Neuronal stem cell (in vitro differentiated cells): Measurements from ENCODE around the gene CCDC63.

Experiments used
- DNase-seq: peaks from one replicate; pipeline ENCODE4 v3.0.0-alpha.2; 2013; ENCODE audit warnings: low spot score
- H2AFZ ChIP-seq: one replicate; pipeline ENCODE4 v1.6.1; 2013; ENCODE audit warnings: mild to moderate bottlenecking, low read length, inconsistent platforms
- H2AK5ac ChIP-seq: 2 replicates; pipeline ENCODE4 v1.6.1; 2013; ENCODE audit warnings: low read depth, mild to moderate bottlenecking, inconsistent platforms, low read length, moderate library complexity, mixed read lengths
- H2BK120ac ChIP-seq: 2 replicates; pipeline ENCODE4 v1.6.1; 2013; ENCODE audit warnings: low read depth, mild to moderate bottlenecking, inconsistent platforms, low read length, moderate library complexity, mixed read lengths
- H2BK12ac ChIP-seq: one replicate; pipeline ENCODE4 v1.6.1; 2013; ENCODE audit warnings: low read length, inconsistent platforms
- H2BK15ac ChIP-seq: 2 replicates; pipeline ENCODE4 v1.6.1; 2013; ENCODE audit warnings: mild to moderate bottlenecking, low read length, inconsistent platforms, mixed read lengths
- H2BK5ac ChIP-seq: one replicate; pipeline ENCODE4 v1.6.1; 2013; ENCODE audit warnings: inconsistent platforms, mild to moderate bottlenecking, low read length, moderate library complexity
- H3K14ac ChIP-seq: one replicate; pipeline ENCODE4 v1.6.1; 2013; ENCODE audit warnings: low read length, inconsistent platforms
- H3K18ac ChIP-seq: 2 replicates; pipeline ENCODE4 v1.6.1; 2013; ENCODE audit warnings: low read length, inconsistent platforms
- H3K23ac ChIP-seq: 2 replicates; pipeline ENCODE4 v1.6.1; 2013; ENCODE audit warnings: low read depth, mild to moderate bottlenecking, mixed read lengths, low read length, inconsistent platforms; ENCODE audit not compliant: poor library complexity
- H3K27ac ChIP-seq: replicated peaks from 3 replicates; pipeline ENCODE4 v1.5.1; 2013; ENCODE audit warnings: low read length, inconsistent platforms
- H3K27me3 ChIP-seq, 3 experiments: 2 replicates each; pipeline ENCODE4 v1.6.1; 2013; ENCODE audit warnings: low read length in 3 of 3, mild to moderate bottlenecking in 2 of 3, inconsistent platforms in 1 of 3, low read depth in 1 of 3, mixed read lengths in 1 of 3, moderate library complexity in 1 of 3; ENCODE audit not compliant: control insufficient read depth in 3 of 3, insufficient read depth in 3 of 3
- H3K36me3 ChIP-seq, 2 donors: replicated peaks in 1 of 2; 2 replicates each; pipeline ENCODE4 v1.6.1; 2013; ENCODE audit warnings: low read length in 2 of 2; ENCODE audit not compliant: control insufficient read depth in 2 of 2, insufficient read depth in 2 of 2
- H3K4ac ChIP-seq: 2 replicates; pipeline ENCODE4 v1.6.1; 2013; ENCODE audit warnings: inconsistent platforms, mild to moderate bottlenecking, low read length, moderate library complexity
- H3K4me1 ChIP-seq, 2 donors: 1 replicate in 1 of 2; 2 replicates in 1 of 2; pipeline ENCODE4 v1.6.1; 2013; ENCODE audit warnings: low read length in 2 of 2, low read depth in 1 of 2; ENCODE audit not compliant: control insufficient read depth in 2 of 2, insufficient read depth in 1 of 2
- H3K4me2 ChIP-seq: one replicate; pipeline ENCODE4 v1.6.1; 2013; ENCODE audit warnings: mild to moderate bottlenecking, low read length, inconsistent platforms; ENCODE audit not compliant: insufficient read depth, poor library complexity, severe bottlenecking
- H3K4me3 ChIP-seq, 2 donors: 2 replicates each; pipeline ENCODE4 v1.5.1; 2013; ENCODE audit warnings: low read length in 2 of 2, mild to moderate bottlenecking in 2 of 2, inconsistent platforms in 1 of 2, moderate library complexity in 1 of 2
- H3K79me1 ChIP-seq: one replicate; pipeline ENCODE4 v1.6.1; 2013; ENCODE audit warnings: low read depth, mild to moderate bottlenecking, inconsistent platforms, low read length, moderate library complexity
- H3K9ac ChIP-seq: one replicate; pipeline ENCODE4 v1.6.1; 2013; ENCODE audit warnings: mild to moderate bottlenecking, low read depth, low read length, inconsistent platforms; ENCODE audit not compliant: poor library complexity
- H3K9me3 ChIP-seq, 2 donors: replicated peaks in 1 of 2; 2 replicates each; pipeline versions ENCODE3 to v1.6.1; 2013; ENCODE audit warnings: low read length in 2 of 2, mild to moderate bottlenecking in 2 of 2, inconsistent platforms in 1 of 2, low read depth in 1 of 2, mixed read lengths in 1 of 2, moderate library complexity in 1 of 2; ENCODE audit not compliant: control insufficient read depth in 2 of 2, insufficient read depth in 1 of 2
- H4K8ac ChIP-seq: one replicate; pipeline ENCODE4 v1.6.1; 2013; ENCODE audit warnings: low read depth, mild to moderate bottlenecking, inconsistent platforms, low read length, moderate library complexity
- H4K91ac ChIP-seq: one replicate; pipeline ENCODE4 v1.6.1; 2013; ENCODE audit warnings: low read length, low read depth, mild to moderate bottlenecking, inconsistent platforms; ENCODE audit not compliant: poor library complexity
- WGBS, 2 donors: extraction: QIAGEN DNeasy Blood & Tissue Kit; methylation state at CpG; one replicate each; pipeline ENCODE4 v1.1.7; 2013; ENCODE audit warnings: missing lambda C conversion rate in 2 of 2, mixed read lengths in 1 of 2; ENCODE audit not compliant: insufficient read length in 2 of 2, insufficient replicate concordance in 1 of 2; ENCODE audit errors: extremely low coverage in 2 of 2; 5-methylcytosine and 5-hydroxymethylcytosine counted together

The CCDC63 gene

DNA sequence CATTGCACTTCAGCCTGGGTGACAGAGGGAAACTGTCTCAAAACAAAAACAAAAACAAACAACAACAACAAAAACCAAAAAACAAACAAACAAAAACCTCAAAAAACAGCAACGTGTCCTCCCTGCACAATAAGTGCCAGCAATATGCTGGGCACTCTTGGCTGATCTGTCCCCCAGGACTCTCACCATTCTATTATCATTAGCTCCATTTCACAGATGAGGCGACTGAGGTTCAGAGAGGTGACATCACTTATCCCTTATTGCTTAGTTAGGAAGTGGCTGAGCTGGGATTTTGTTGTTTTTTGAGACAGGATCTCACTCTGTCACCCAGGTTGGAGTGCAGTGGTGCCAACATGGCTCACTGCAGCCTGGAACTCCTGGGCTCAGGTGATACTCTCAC, 33.0 kb upstream of the CCDC63 start:
- no peak overlapping the region for H3K4me3 ChIP-seq
- no peak overlapping the region for H4K8ac ChIP-seq
- H3K27ac ChIP-seq, result no peak overlapping the region
- no peak overlapping the region for H3K9ac ChIP-seq
- no peak overlapping the region for H4K91ac ChIP-seq
- H2BK5ac ChIP-seq, result no peak overlapping the region
- H2BK15ac ChIP-seq, result no peak overlapping the region
- H3K36me3 ChIP-seq, result no peaks in the 10 kb centered on the region
- WGBS, 2 donors, result no CpG with 5 or more reads among the region's 2 CpGs
- no peaks in the 10 kb centered on the region for H3K9me3 ChIP-seq
- H3K14ac ChIP-seq, result no peak overlapping the region
- H2AFZ ChIP-seq, result no peak overlapping the region
- H3K4ac ChIP-seq, result no peak overlapping the region
- H3K4me2 ChIP-seq, result no peak overlapping the region
- no peak overlapping the region for H2BK12ac ChIP-seq
- H3K79me1 ChIP-seq, result no peaks in the 10 kb centered on the region
- peaks cover 0 to 2% of the 10 kb centered on the region in 2 donors for H3K4me1 ChIP-seq
- H3K27me3 ChIP-seq, result peaks cover 0 to 19% (median 2%) of the 10 kb centered on the region in 3 experiments
- no peak overlapping the region for H2BK120ac ChIP-seq
- H2AK5ac ChIP-seq, result no peak overlapping the region
- no peak overlapping the region for H3K23ac ChIP-seq
- H3K18ac ChIP-seq, result no peak overlapping the region
- DNase-seq, result no peak

GRCh38 chr12:110816248-110816647, 30.5 kb upstream of the CCDC63 start:
- H2AK5ac ChIP-seq, result no peak overlapping the region
- no peak overlapping the region for H2AFZ ChIP-seq
- H3K9ac ChIP-seq, result no peak overlapping the region
- no peak overlapping the region for H2BK12ac ChIP-seq
- WGBS, 2 donors, result no CpG with 5 or more reads among the region's 1 CpG
- no peak overlapping the region for H3K4me3 ChIP-seq
- H3K18ac ChIP-seq, result no peak overlapping the region
- no peaks in the 10 kb centered on the region for H3K79me1 ChIP-seq
- H3K36me3 ChIP-seq, result no peaks in the 10 kb centered on the region
- no peak overlapping the region for H3K4ac ChIP-seq
- DNase-seq, result no peak
- no peak overlapping the region for H3K27ac ChIP-seq
- peaks cover 0 to 2% of the 10 kb centered on the region in 2 donors for H3K4me1 ChIP-seq
- no peak overlapping the region for H2BK120ac ChIP-seq
- no peak overlapping the region for H4K8ac ChIP-seq
- H3K27me3 ChIP-seq, result peaks cover 0 to 19% (median 2%) of the 10 kb centered on the region in 3 experiments
- no peak overlapping the region for H3K4me2 ChIP-seq
- no peak overlapping the region for H2BK15ac ChIP-seq
- H3K9me3 ChIP-seq, result no peaks in the 10 kb centered on the region
- no peak overlapping the region for H2BK5ac ChIP-seq
- H3K23ac ChIP-seq, result no peak overlapping the region
- H3K14ac ChIP-seq, result no peak overlapping the region
- no peak overlapping the region for H4K91ac ChIP-seq

- no peaks in the 10 kb centered on the region for H3K9me3 ChIP-seq
- no peak overlapping the region for H3K4me2 ChIP-seq
- H3K79me1 ChIP-seq, result no peaks in the 10 kb centered on the region
- peaks cover 0 to 19% (median 2%) of the 10 kb centered on the region in 3 experiments for H3K27me3 ChIP-seq
- H3K9ac ChIP-seq, result no peak overlapping the region
- H3K18ac ChIP-seq, result no peak overlapping the region
- H3K4me1 ChIP-seq, result peaks cover 0 to 2% of the 10 kb centered on the region in 2 donors
- no peak for DNase-seq
- H3K27ac ChIP-seq, result no peak overlapping the region
- H3K4me3 ChIP-seq, result no peak overlapping the region
- H2AFZ ChIP-seq, result no peak overlapping the region
- H2BK5ac ChIP-seq, result no peak overlapping the region
- no peak overlapping the region for H2BK15ac ChIP-seq
- no peak overlapping the region for H3K4ac ChIP-seq
- WGBS, 2 donors, result no CpG with 5 or more reads among the region's 1 CpG
- no peak overlapping the region for H3K14ac ChIP-seq
- H4K91ac ChIP-seq, result no peak overlapping the region
- no peak overlapping the region for H3K23ac ChIP-seq
- H2AK5ac ChIP-seq, result no peak overlapping the region
- no peak overlapping the region for H4K8ac ChIP-seq
- H2BK120ac ChIP-seq, result no peak overlapping the region
- H2BK12ac ChIP-seq, result no peak overlapping the region
- H3K36me3 ChIP-seq, result no peaks in the 10 kb centered on the region
Measured at GRCh38 chr12:110816779-110817178, 30.0 kb upstream of the CCDC63 start.

DNA sequence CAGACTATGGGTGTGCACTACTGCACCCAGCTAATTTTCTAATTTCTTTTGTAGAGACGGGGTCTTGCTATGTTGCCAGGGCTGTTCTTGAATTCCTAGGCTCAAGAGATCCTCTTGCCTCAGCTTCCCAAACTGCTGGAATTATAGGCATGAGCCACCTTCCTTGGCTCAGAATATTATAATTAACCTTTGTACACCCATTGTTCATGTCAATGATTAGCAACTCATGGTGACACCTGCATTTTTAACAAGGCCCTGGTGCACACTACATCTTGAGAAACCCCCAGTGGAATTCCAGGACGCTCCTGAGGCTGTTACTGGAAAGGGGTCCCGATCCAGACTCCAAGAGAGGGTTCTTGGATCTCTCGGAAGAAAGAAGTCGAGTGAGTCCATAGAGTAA, 28.3 kb upstream of the CCDC63 start:
- H3K9me3 ChIP-seq, result no peaks in the 10 kb centered on the region
- no peak overlapping the region for H3K23ac ChIP-seq
- no peak overlapping the region for H2BK120ac ChIP-seq
- no peaks in the 10 kb centered on the region for H3K36me3 ChIP-seq
- no peak overlapping the region for H3K14ac ChIP-seq
- H2BK15ac ChIP-seq, result no peak overlapping the region
- H3K79me1 ChIP-seq, result no peaks in the 10 kb centered on the region
- H3K4ac ChIP-seq, result no peak overlapping the region
- H4K8ac ChIP-seq, result no peak overlapping the region
- H3K4me3 ChIP-seq, result no peak overlapping the region
- no peak overlapping the region for H3K18ac ChIP-seq
- H4K91ac ChIP-seq, result no peak overlapping the region
- no peak for DNase-seq
- no peak overlapping the region for H2AK5ac ChIP-seq
- H3K4me1 ChIP-seq, result peaks cover 0 to 2% of the 10 kb centered on the region in 2 donors
- H2AFZ ChIP-seq, result no peak overlapping the region
- H3K27ac ChIP-seq, result no peak overlapping the region
- H2BK5ac ChIP-seq, result no peak overlapping the region
- H3K4me2 ChIP-seq, result no peak overlapping the region
- H3K27me3 ChIP-seq, result peaks cover 0 to 10% (median 0%) of the 10 kb centered on the region in 3 experiments
- no CpG with 5 or more reads among the region's 5 CpGs for WGBS, 2 donors
- H3K9ac ChIP-seq, result no peak overlapping the region
- H2BK12ac ChIP-seq, result no peak overlapping the region
